ENCODE measurements around the gene FYN. TPM values are rescaled to one million over a fixed set of nuclear protein-coding genes. Genes with fewer than 3 reads are reported as not detected.

The FYN gene
- total and polyA plus RNA-seq, 2 of the 8 experiments (the other 6 are each of a cell fraction or from before 2014, with no cell fraction given) = 46.8 to 97.2 TPM

GRCh38 chr6:111823012-111823411 is 50.2 kb downstream of the FYN start (continued):
- TF ChIP-seq RXRA (IDR thresholded peaks at IDR 0.05; ENCODE audit: insufficient read depth, low read depth, low read length) = no peak
- no peak for TF ChIP-seq POLR2AphosphoS5 (IDR thresholded peaks at IDR 0.05; ENCODE audit: low read depth, low read length)
- no peak for TF ChIP-seq TCF12 (IDR thresholded peaks at IDR 0.05; ENCODE audit: low read depth, low read length)
- no peak for TF ChIP-seq ZNF274 (IDR thresholded peaks at IDR 0.05; ENCODE audit: borderline replicate concordance, extremely low read depth, low read length)
- TF ChIP-seq EGR1 (IDR thresholded peaks at IDR 0.05; ENCODE audit: borderline replicate concordance, low read depth, low read length) = no peak
- no peak for TF ChIP-seq RBBP5 (IDR thresholded peaks at IDR 0.05; ENCODE audit: borderline replicate concordance, low read depth, low read length)
- no peak for TF ChIP-seq JUND (IDR thresholded peaks at IDR 0.05; ENCODE audit: low read length)
